ENCODE results near the gene SMARCAD1. TPM values are rescaled to one million over a fixed set of nuclear protein-coding genes. Genes with fewer than 3 reads are reported as not detected.

SMARCAD1 gene
- total and polyA plus RNA-seq, 9 donors, result 10.2 to 30.5 (median 20.3) TPM

DNA sequence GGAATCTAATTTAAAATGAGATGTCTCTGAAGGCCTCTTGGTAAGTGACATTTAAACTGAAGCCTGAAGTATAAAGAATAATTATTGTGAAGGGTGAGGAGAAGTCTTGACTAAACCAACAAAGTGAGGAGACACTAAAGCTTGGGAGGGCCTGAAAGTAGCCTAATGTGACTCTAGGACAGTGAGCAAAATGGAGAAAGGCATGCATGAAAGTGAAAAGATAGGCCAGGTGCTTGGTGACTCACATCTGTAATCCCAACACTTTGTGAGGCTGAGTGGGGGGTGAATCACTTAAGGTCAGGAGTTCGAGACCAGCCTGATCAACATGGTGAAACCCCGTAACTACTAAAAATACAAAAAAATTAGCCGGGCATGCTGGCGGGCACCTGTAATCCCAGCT is 46.9 kb upstream of the SMARCAD1 start:
- Histone ChIP-seq H3K27me3 (no peaks in the 10 kb centered on the region), H3K9me3 (peaks cover 0 to 6% of the 10 kb centered on the region in 2 donors), H3K4me1 (ENCODE audit: insufficient read depth) (no peaks in the 10 kb centered on the region), H3K4me3 (no peak overlapping the region), H3K27ac (no peak overlapping the region), H3K36me3 (no peaks in the 10 kb centered on the region)
- intact Hi-C loops (cut with DNase I), result no loop called here
- TF ChIP-seq EP300 (IDR thresholded peaks at IDR 0.05), result no peak
- TF ChIP-seq, protein P1, sequence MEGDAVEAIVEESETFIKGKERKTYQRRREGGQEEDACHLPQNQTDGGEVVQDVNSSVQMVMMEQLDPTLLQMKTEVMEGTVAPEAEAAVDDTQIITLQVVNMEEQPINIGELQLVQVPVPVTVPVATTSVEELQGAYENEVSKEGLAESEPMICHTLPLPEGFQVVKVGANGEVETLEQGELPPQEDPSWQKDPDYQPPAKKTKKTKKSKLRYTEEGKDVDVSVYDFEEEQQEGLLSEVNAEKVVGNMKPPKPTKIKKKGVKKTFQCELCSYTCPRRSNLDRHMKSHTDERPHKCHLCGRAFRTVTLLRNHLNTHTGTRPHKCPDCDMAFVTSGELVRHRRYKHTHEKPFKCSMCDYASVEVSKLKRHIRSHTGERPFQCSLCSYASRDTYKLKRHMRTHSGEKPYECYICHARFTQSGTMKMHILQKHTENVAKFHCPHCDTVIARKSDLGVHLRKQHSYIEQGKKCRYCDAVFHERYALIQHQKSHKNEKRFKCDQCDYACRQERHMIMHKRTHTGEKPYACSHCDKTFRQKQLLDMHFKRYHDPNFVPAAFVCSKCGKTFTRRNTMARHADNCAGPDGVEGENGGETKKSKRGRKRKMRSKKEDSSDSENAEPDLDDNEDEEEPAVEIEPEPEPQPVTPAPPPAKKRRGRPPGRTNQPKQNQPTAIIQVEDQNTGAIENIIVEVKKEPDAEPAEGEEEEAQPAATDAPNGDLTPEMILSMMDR (IDR thresholded peaks at IDR 0.05), result no peak
- no peak for TF ChIP-seq POLR2A (IDR thresholded peaks at IDR 0.05)
- DNase-seq, result no peak
- WGBS, 3 donors, result 94 to 96% (median 94%) methylated on average over 4 of the region's 4 CpGs

DNA sequence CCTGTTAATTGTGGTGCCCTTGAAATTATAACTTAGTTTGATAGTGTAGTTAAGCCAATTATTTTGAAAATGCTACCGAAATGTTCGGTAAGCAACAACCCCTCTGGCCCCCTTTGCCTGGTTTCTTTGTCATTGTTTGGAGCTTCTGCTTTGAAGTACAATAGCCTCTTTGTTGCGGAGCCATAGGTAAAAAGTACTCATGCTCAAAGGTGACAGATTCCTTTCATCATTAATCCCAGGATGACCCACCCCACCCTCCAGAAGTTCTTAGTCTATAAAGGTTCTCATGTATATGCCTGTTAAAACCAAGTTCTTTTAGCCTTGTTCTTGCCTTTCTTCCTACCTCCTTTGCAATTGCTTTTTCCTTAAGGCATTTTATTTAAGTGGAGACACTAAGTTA is 42.4 kb upstream of the SMARCAD1 start:
- intact Hi-C loops (cut with DNase I), result no loop called here
- WGBS, 3 donors, result 59 to 71% (median 59%) methylated on average over 3 of the region's 3 CpGs
- no peaks in the 10 kb centered on the region for H3K9me3 ChIP-seq
- DNase-seq, result no peak
- H3K36me3 ChIP-seq, result no peaks in the 10 kb centered on the region
- TF ChIP-seq, protein P1 (IDR thresholded peaks at IDR 0.05), result no peak
- TF ChIP-seq POLR2A (IDR thresholded peaks at IDR 0.05), result no peak
- no peak for TF ChIP-seq EP300 (IDR thresholded peaks at IDR 0.05)
- no peak overlapping the region for H3K4me3 ChIP-seq
- H3K27me3 ChIP-seq, result no peaks in the 10 kb centered on the region
- H3K4me1 ChIP-seq (ENCODE audit: insufficient read depth), result no peaks in the 10 kb centered on the region
- no peak overlapping the region for H3K27ac ChIP-seq

DNA sequence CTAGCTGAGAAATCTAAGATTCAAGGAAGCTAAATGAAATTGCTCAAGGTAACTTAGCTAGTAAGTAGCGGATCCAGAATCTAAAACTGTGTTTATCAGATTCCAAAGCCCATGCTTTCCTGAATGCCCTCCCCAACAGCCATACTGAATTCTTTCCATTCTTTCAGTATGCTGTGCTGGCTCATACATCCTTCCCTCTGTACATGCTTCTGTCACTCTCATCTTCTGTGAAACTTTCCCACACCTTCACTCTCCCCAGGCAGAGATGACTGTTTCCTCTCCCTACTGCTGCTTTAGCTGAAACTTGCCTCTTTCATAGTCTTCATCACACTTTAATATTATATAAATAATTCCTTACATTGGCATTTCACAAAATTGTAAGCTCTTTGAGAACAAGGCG is 39.3 kb upstream of the SMARCAD1 start:
- no peaks in the 10 kb centered on the region for H3K4me1 ChIP-seq (ENCODE audit: insufficient read depth)
- no peaks in the 10 kb centered on the region for H3K9me3 ChIP-seq
- 73 to 85% (median 76%) methylated on average over 2 of the region's 2 CpGs for WGBS, 3 donors
- H3K36me3 ChIP-seq, result no peaks in the 10 kb centered on the region
- TF ChIP-seq POLR2A (IDR thresholded peaks at IDR 0.05), result no peak
- TF ChIP-seq, protein P1 (IDR thresholded peaks at IDR 0.05), result no peak
- no peak for TF ChIP-seq EP300 (IDR thresholded peaks at IDR 0.05)
- DNase-seq, result no peak
- intact Hi-C loops (cut with DNase I), result no loop called here
- no peaks in the 10 kb centered on the region for H3K27me3 ChIP-seq
- H3K4me3 ChIP-seq, result no peak overlapping the region
- H3K27ac ChIP-seq, result no peak overlapping the region

DNA sequence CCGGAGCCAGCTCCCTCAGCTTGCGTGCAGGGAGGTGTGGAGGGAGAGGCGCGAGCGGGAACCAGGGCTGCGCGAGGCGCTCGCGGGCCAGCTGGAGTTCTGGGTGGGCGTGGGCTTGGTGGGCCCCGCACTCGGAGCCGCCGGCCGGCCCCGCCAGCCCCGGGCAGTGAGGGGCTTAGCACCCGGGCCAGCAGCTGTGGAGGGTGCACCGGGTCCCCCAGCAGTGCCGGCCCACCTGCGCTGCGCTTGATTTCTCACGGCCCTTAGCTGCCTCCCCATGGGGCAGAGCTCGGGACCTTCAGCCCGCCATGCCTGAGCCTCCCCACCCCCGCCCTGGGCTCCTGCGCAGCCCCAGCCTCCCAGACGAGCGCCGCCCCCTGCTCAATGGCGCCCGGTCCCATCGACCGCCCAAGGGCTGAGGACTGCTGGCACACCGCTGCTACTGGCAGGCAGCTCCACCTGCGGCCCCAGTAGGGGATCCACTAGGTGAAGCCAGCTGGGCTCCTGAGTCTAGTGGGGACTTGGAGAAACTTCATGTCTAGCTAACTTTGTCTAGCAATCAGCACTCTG is 37.8 kb upstream of the SMARCAD1 start:
- H3K27ac ChIP-seq, result no peak overlapping the region
- H3K4me1 ChIP-seq (ENCODE audit: insufficient read depth), result no peaks in the 10 kb centered on the region
- H3K27me3 ChIP-seq, result no peaks in the 10 kb centered on the region
- H3K9me3 ChIP-seq, result no peaks in the 10 kb centered on the region
- H3K36me3 ChIP-seq, result no peaks in the 10 kb centered on the region
- TF ChIP-seq EP300 (IDR thresholded peaks at IDR 0.05), result no peak
- TF ChIP-seq, protein P1 (IDR thresholded peaks at IDR 0.05), result no peak
- TF ChIP-seq POLR2A (IDR thresholded peaks at IDR 0.05), result no peak
- intact Hi-C loops (cut with DNase I), result loop anchor here in 1 of 4 donors (5.0 kb wide), 1 partner anchor 268 kb away; no protein-coding TSS in a partner anchor
- no peak overlapping the region for H3K4me3 ChIP-seq
- 88 to 98% (median 96%) methylated on average over 29 to 37 of the region's 37 CpGs for WGBS, 3 donors
- no peak for DNase-seq

All from ovary (tissue), 9 donors.